Adrenal gland (tissue), 12 donors: ENCODE results near the gene CLMP. TPM values are rescaled to one million over a fixed set of nuclear protein-coding genes. Genes with fewer than 3 reads are reported as not detected.
"Not testable (repeated sequence)": the region's sequence is repeated elsewhere in the genome, so short reads cannot be mapped to it uniquely, and the experiment has no call there.

ENCODE experiments used
- DNase-seq, 7 donors: peaks; one replicate each; pipeline ENCODE4 v3.0.0-alpha.2; 2019 to 2020
- H3K27ac ChIP-seq, 5 donors: fragments of 200-600 bp; sonication (generic) in 4 of 5; 1 replicate in 3 of 5; 2 replicates in 2 of 5; pipeline versions ENCODE4 v1.5.1 to v1.8.0; 2016 to 2020; ENCODE audit warnings: mild to moderate bottlenecking in 1 of 5
- H3K27me3 ChIP-seq: fragments of 200-600 bp; 2 replicates; pipeline ENCODE4 v1.8.0; 2021
- H3K36me3 ChIP-seq, 2 donors: fragments of 200-600 bp; replicated peaks in 1 of 2; 1 replicate in 1 of 2; 2 replicates in 1 of 2; pipeline versions ENCODE4 v1.5.1 to v1.8.0; 2018 to 2022
- H3K4me1 ChIP-seq, 2 donors: fragments of 200-600 bp; replicated peaks in 1 of 2; 1 replicate in 1 of 2; 2 replicates in 1 of 2; pipeline versions ENCODE4 v1.5.1 to v1.8.0; 2018 to 2021
- H3K4me3 ChIP-seq, 4 donors: fragments of 200-600 bp; sonication (generic) in 3 of 4; one replicate each; pipeline ENCODE4 v1.5.1; 2016 to 2018
- H3K9me3 ChIP-seq, 3 donors: fragments of 200-600 bp; sonication (generic) in 1 of 3; replicated peaks in 1 of 3; 1 replicate in 2 of 3; 2 replicates in 1 of 3; pipeline versions ENCODE4 v1.5.1 to v1.8.0; 2016 to 2021
- CTCF ChIP-seq, 6 experiments: fragments of 450-650 bp in 4 of 6; fragments of 200-600 bp in 2 of 6; sonication (generic) in 1 of 6; IDR thresholded peaks; 1 replicate in 5 of 6; 2 replicates in 1 of 6; pipeline versions ENCODE4 v1.5.1 to v1.8.0; 2016 to 2021; ENCODE audit warnings: antibody characterized with exemption in 6 of 6, mild to moderate bottlenecking in 2 of 6, moderate library complexity in 1 of 6
- POLR2A ChIP-seq, 2 donors: fragments of 450-650 bp; IDR thresholded peaks; one replicate each; pipeline ENCODE4 v1.6.1; 2017; ENCODE audit warnings: antibody characterized with exemption in 2 of 2, mild to moderate bottlenecking in 2 of 2, moderate library complexity in 1 of 2
- WGBS, 4 donors: extraction: QIAGEN DNeasy Blood & Tissue Kit in 2 of 4; methylation state at CpG; one replicate each; pipeline versions ENCODE4 v1.1.5 to v1.1.7; 2013 to 2017; 5-methylcytosine and 5-hydroxymethylcytosine counted together
- intact Hi-C, 2 donors: fragments of 100-400 bp; cut with DNase I; formaldehyde crosslinking; loops; one replicate each; pipeline versions ENCODE4 v1.14.1 to v1.15.0; 2022 to 2023
- polyA plus RNA-seq, 3 donors: library from polyadenylated mRNA; stranded (reverse); fragments of 200-250 nt in 2 of 3; fragments of 350-450 nt in 1 of 3; fragmentation: Illumina TruSeq in 1 of 3; extraction: RNeasy Lipid Tissue Mini Kit (QIAGEN cat#74804) in 1 of 3; gene quantifications; one replicate each; pipeline ENCODE4 v1.2.3, GENCODE V29; 2013 to 2014
- total RNA-seq, 9 donors: library from RNA; depleted of rRNA in 4 of 9; stranded (reverse); fragments of >200 nt in 4 of 9; fragments of 120-200 nt in 1 of 9; fragmentation: NEBNext Ultra II Directional in 1 of 9; extraction: Animal tissue kit (Norgen Biotek cat#: 25700) in 1 of 9; gene quantifications; one replicate each; pipeline versions ENCODE4 v1.1.0 to v1.2.4, GENCODE V29; 2013 to 2023
- donor health status: healthy with polysubstance abuse.
- donor health status: Bipolar disorder and iron deficiency.
- donor health status: DM: yes; HTN: yes; CAD: no.
- donor health status: DM: no; HTN: no; CAD: no.
- donor health status: DM: no; HTN: no; CAD: no.
- donor health status: DM: yes; HTN: yes; CAD: no.

Gene CLMP
- total and polyA plus RNA-seq, 12 donors, result 3.8 to 36.6 (median 19.8) TPM

- WGBS, 4 donors, result 76 to 89% (median 85%) methylated on average over 4 of the region's 4 CpGs
- Histone ChIP-seq H3K36me3 (no peaks in the 10 kb centered on the region), H3K27me3 (no peaks in the 10 kb centered on the region), H3K4me3 (no peak overlapping the region), H3K27ac (no peak overlapping the region), H3K9me3 (no peaks in the 10 kb centered on the region), H3K4me1 (no peaks in the 10 kb centered on the region)
- TF ChIP-seq POLR2A (IDR thresholded peaks at IDR 0.05) (no peak), CTCF (IDR thresholded peaks at IDR 0.05) (no peak)
- DNase-seq, result no peak
- intact Hi-C loops, result no loop called here
These were observed 14.5 kb upstream of the CLMP start for GRCh38 chr11:123209591-123209990.

GRCh38 chr11:123206791-123207434 is 11.9 kb upstream of the CLMP start:
- peak overlapping the region in 1 of 5 donors; percentile 51 for H3K27ac ChIP-seq
- H3K4me1 ChIP-seq, result peaks cover 0 to 17% of the 10 kb centered on the region in 2 donors
- TF ChIP-seq CTCF (IDR thresholded peaks at IDR 0.05), result no peak
- TF ChIP-seq POLR2A (IDR thresholded peaks at IDR 0.05), result no peak
- H3K4me3 ChIP-seq, result no peak overlapping the region
- 79 to 86% (median 81%) methylated on average over 9 to 10 of the region's 10 CpGs for WGBS, 4 donors
- intact Hi-C loops, result no loop called here
- no peaks in the 10 kb centered on the region for H3K27me3 ChIP-seq
- no peaks in the 10 kb centered on the region for H3K9me3 ChIP-seq
- DNase-seq, result no peak
- H3K36me3 ChIP-seq, result no peaks in the 10 kb centered on the region

GRCh38 chr11:123206055-123206454 is 11.0 kb upstream of the CLMP start:
- H3K36me3 ChIP-seq, H3K27me3 ChIP-seq, H3K9me3 ChIP-seq, H3K4me3 ChIP-seq, intact Hi-C loops: not testable (repeated sequence)
- peak overlapping the region in 1 of 5 donors; percentile 48 for H3K27ac ChIP-seq
- WGBS, 4 donors, result 85 to 92% (median 88%) methylated on average over 7 of the region's 7 CpGs
- peak in 1 of 7 donors; percentile 30 for DNase-seq
- peaks cover 0 to 20% of the 10 kb centered on the region in 2 donors for H3K4me1 ChIP-seq

- peaks cover 0 to 20% of the 10 kb centered on the region in 2 donors for H3K4me1 ChIP-seq
- no peak overlapping the region for H3K4me3 ChIP-seq
- no peaks in the 10 kb centered on the region for H3K9me3 ChIP-seq
- DNase-seq, result no peak
- H3K27ac ChIP-seq, result no peak overlapping the region
- 88 to 99% (median 91%) methylated on average over 6 of the region's 6 CpGs for WGBS, 4 donors
- TF ChIP-seq POLR2A (IDR thresholded peaks at IDR 0.05) (no peak), CTCF (IDR thresholded peaks at IDR 0.05) (no peak)
- H3K27me3 ChIP-seq, result no peaks in the 10 kb centered on the region
- intact Hi-C loops, result no loop called here
- H3K36me3 ChIP-seq, result no peaks in the 10 kb centered on the region
These were observed 8.9 kb upstream of the CLMP start for GRCh38 chr11:123203934-123204333.

GRCh38 chr11:123203471-123203870 is 8.4 kb upstream of the CLMP start:
- WGBS, 4 donors, result 50 to 75% (median 72%) methylated on average over 4 of the region's 4 CpGs
- Histone ChIP-seq H3K4me1 (peaks cover 0 to 20% of the 10 kb centered on the region in 2 donors), H3K4me3 (no peak overlapping the region), H3K27me3 (no peaks in the 10 kb centered on the region), H3K27ac (peak overlapping the region in 1 of 5 donors; percentile 70), H3K36me3 (no peaks in the 10 kb centered on the region), H3K9me3 (no peaks in the 10 kb centered on the region)
- no peak for TF ChIP-seq CTCF (IDR thresholded peaks at IDR 0.05)
- no peak for DNase-seq
- intact Hi-C loops, result no loop called here
